Endometrial microvascular endothelial cells (primary cell): Measurements from ENCODE around the gene EID2B. TPM values are rescaled to one million over a fixed set of nuclear protein-coding genes. Genes with fewer than 3 reads are reported as not detected.

Experiments used
- in situ Hi-C: cut with HindIII; loops from 2 replicates; pipeline ENCODE4 v1.10.0; 2017; ENCODE audit warnings: low sequenced_read_pairs, low pct_unique_long_range_greater_than_20kb; ENCODE audit errors: inconsistent ontology term
- total RNA-seq: library from RNA; depleted of rRNA; stranded (reverse); fragments of >200 nt; gene quantifications from one replicate; pipeline ENCODE4 v1.2.3, GENCODE V29; 2015; ENCODE audit errors: inconsistent ontology term

EID2B gene
- total RNA-seq, 1 donor from 2014 or later, result 2.3 TPM

- in situ Hi-C loops, result no loop called here
Observed at GRCh38 chr19:39539165-39539517, 6.5 kb upstream of the EID2B start.

GRCh38 chr19:39533791-39534190 is 1.1 kb upstream of the EID2B start:
- in situ Hi-C loops, result no loop called here

DNA sequence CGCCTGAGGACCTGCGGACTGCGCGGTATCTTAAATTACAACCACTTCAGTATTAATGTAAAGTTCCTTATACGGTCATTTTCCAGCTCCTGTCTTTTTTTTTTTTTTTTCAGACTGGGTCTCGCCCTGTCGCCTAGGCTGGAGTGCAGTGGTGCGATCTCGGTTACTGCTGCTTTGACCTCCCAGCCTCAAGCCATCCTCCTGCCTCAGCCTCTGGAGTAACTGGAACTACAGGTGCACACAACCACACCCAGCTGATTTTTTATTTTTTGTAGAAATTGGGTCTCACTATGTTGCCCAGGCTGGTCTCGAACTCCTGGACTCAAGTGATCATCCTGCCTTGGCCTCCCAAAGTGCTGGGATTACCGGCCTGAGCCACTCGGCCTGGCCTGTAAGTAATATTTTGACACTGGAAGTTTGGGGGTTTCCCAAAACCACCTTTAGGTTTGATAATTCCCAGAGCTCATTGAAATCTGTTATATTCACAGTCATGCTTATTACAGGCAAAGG is 406 bp upstream of the EID2B start:
- in situ Hi-C loops, result no loop called here

GRCh38 chr19:39531834-39532232 is 819 bp downstream of the EID2B start:
- in situ Hi-C loops, result no loop called here

- in situ Hi-C loops, result no loop called here
Observed at GRCh38 chr19:39525205-39525604, 7.4 kb downstream of the EID2B start.

GRCh38 chr19:39524495-39524894 is 8.2 kb downstream of the EID2B start:
- in situ Hi-C loops, result no loop called here

- in situ Hi-C loops, result no loop called here
Observed at GRCh38 chr19:39520541-39521484, 11.8 kb downstream of the EID2B start.

DNA sequence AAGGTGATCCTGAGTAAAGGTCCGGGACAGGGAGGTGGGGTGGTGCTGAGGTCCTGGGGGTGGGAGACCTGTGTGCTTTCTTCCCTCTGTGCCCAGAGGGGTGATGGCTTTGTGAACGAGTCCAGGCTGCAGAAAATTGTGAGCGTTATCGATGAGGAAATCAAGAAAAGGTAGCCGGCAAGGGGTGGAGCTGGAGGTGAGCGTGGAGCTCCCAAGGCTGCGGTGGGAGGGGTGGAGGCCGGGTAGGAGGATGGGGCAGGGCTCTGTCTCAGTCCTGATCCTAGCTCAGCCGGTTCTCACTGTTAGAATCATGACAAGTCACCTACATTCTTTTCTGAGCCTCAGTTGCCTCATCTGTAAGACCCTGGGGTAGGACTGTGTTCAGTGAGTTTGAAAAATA is 13.7 kb downstream of the EID2B start:
- in situ Hi-C loops, result no loop called here

DNA sequence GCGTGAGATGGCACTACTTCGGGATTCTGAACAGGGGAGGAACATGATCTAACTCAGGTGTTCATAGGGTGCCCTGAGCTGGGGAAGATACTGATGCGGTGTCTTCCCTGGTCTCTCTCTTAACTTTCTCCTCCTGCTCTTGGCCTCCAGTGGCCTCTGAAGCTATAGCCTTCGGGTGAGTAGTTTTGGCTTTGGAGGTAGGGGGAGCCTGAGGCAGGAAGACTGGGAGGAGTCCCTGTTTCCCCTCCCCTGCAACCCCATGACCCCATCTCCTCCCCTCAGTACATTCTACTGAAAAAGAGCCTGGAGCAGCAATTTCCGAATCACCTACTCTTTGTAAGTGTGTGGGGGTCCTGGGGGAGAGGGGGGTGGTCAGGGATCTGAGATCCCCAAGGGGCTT is 14.2 kb downstream of the EID2B start:
- in situ Hi-C loops, result no loop called here

DNA sequence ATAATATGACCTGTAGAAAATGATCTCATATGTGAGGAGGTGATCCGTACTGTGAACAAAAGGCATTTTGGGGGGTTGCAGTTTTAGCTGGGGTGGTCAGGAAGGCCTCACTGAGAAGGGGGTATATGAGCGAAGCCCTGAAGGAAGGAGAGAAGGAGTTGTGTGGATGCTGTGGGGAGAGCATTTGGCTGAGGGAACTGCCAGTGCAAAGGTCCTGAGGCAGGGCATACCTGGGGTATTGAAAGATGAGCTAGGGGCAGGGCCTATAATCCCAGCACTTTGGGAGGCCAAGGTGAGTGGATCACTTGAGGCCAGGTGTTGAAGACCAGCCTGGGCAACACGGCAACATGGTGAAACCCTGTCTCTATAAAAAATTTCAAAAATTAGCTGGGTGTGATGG is 15.2 kb downstream of the EID2B start:
- in situ Hi-C loops, result no loop called here

DNA sequence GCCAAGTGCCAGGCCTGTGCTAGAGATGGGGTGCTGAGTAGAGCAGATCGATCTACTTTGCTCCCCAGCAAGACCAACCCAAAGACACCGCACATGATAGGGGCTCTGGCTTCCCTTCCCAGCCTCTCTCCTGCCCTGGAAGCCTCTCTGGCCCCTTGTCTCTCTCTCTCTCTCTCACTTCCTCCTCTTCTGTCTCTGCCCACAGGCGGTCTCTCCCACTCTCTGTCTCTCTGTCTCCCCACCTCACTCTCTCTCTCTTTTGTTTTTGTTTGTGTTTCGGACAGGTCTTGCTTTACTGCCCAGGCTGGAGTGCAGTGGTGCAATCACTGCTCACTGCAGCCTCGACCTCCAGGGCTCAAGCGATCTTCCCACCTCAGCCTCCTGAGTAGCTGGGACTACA is 16.4 kb downstream of the EID2B start:
- in situ Hi-C loops, result no loop called here

DNA sequence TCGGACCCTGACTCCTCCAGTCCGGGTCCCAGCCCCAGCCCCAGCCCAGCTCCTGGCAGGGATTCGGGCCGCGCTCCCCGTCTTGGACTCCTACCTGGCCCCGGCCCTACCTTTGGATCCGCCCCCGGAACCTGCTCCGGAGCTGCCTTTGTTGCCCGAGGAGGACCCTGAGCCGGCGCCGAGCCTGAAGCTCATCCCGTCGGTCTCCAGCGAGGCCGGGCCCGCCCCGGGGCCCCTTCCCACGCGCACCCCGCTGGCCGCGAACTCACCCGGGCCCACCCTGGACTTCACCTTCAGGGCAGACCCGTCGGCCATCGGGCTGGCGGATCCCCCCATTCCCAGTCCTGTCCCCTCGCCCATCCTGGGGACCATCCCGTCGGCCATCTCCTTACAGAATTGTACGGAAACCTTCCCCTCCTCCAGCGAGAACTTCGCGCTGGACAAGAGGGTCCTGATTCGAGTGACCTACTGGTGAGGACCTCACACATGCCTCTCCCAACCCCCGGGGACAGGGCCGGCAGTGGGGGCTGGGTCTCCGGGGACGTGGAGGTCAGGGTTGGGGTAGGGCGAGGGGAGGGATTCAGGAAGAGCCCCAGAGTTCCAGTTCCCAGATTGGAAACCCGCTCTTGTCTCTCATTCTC is 17.0 kb downstream of the EID2B start:
- in situ Hi-C loops, result no loop called here

DNA sequence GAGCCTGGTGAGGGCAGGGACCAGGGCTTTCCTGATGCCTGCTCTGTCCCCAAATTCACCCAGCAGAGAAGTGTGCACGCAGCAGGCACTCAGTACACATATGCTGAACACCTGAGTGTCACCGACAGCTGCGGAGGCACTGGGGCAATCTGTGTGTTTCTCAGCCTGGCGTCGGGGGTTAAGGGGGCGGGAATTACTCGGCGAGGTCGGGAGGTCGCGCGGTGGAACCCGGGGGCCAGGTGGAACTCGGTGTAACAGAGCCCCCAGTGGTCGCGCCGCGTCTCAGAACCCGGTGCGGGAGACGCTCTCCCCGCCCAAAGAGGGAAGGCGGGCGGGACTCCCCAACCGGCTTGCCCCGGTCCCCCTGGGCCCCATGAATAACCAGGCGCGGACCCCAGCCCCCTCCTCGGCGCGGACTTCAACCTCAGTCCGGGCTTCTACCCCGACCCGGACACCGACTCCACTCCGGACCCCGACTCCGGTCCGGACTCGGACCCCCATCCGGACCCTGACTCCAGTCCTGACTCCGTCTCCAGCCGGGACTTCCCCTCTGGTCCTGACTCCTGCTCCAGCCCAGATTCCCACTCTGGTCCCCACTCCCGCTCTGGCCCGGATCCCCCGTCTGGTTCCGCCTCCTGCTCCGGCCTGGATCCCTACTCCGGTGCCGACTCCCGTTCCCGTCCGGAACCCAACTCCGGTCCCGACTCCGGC is 17.7 kb downstream of the EID2B start, which contains the start of gene SELENOV:
TSS of gene SELENOV (plus strand) at position 300 of the 711 bp plus-strand sequence. CDS start at position 374, 74 bp downstream.
- in situ Hi-C loops, result no loop called here

- in situ Hi-C loops, result no loop called here
Observed at GRCh38 chr19:39512988-39513387, 19.7 kb downstream of the EID2B start.

GRCh38 chr19:39509233-39509632 is 23.4 kb downstream of the EID2B start:
- in situ Hi-C loops, result no loop called here

DNA sequence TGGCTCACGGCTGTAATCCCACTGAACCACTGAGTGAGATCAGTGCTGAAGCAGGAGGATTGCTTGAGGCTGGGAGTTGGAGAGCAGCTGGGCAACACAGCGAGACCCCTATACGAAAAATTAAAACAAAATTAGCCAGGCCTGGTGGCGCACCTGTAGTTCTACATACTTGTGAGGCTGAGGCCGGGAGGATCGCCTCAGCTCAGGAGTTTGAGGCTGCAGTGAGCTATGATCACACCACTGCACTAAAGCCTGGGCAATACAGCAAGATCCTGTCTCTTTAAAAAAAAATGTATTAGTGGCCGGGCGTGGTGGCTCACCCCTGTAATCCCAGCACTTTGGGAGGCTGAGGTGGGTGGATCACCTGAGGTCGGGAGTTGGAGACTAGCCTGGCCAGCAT is 24.0 kb downstream of the EID2B start:
- in situ Hi-C loops, result no loop called here

GRCh38 chr19:39507715-39508364 is 24.8 kb downstream of the EID2B start:
- in situ Hi-C loops, result no loop called here

GRCh38 chr19:39506944-39507714 is 25.5 kb downstream of the EID2B start:
- in situ Hi-C loops, result no loop called here
